COLO668 (cell line): ENCODE data around the gene KPNA1.
"Not testable (repeated sequence)": the region's sequence is repeated elsewhere in the genome, so short reads cannot be mapped to it uniquely, and the experiment has no call there.

Source experiments
- DNase-seq: peaks from one replicate; lab custom pipeline; 2025; ENCODE audit not compliant: unreplicated experiment; lab: John Stamatoyannopoulos, UW

KPNA1 gene

DNA sequence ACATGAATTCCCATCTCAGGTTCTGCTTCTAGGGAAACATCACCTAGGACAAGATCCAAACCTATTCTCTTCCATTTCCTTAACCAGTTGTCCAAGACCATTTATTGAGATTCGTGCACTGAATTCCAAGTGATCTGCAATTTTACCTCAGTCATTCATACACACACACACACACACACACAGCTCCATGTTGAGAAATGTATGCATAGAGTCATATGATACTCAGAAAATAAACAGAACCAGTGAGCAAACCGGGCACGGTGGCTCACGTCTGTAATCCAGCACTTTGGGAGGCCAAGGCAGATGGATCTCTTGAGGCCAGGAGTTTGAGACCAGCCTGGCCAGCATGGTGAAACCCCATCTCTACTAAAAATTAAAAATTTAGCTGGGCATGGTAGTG, 6.1 kb upstream of the KPNA1 start:
- peak; percentile 0 for DNase-seq

DNA sequence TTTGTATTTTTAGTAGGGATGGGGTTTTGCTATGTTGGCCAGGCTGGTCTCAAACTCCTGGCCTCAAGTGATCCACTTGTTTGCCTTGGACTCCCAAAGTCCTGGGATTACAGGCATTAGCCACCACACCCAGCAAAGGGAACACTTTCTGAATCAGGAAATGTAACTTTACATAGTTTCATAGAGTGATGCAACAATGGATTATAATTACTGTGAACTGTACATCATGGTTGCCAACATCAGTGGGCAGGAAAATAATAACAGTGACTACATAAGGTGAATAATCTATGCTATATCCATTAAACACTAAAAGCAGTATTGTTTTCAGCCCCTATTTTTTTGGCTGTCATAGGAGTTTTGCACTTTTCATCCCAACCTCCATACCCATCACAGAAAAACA, 5.0 kb upstream of the KPNA1 start:
- DNase-seq: no peak

- DNase-seq: no peak
Observed at GRCh38 chr3:122516846-122517360, 2.2 kb upstream of the KPNA1 start.

GRCh38 chr3:122515870-122516269, 1.1 kb upstream of the KPNA1 start:
- no peak for DNase-seq

GRCh38 chr3:122515020-122515468, 305 bp upstream of the KPNA1 start:
- DNase-seq: no peak

- no peak for DNase-seq
Observed at GRCh38 chr3:122513386-122514122, 1.2 kb downstream of the KPNA1 start.

GRCh38 chr3:122512284-122512683, 2.5 kb downstream of the KPNA1 start:
- no peak for DNase-seq

DNA sequence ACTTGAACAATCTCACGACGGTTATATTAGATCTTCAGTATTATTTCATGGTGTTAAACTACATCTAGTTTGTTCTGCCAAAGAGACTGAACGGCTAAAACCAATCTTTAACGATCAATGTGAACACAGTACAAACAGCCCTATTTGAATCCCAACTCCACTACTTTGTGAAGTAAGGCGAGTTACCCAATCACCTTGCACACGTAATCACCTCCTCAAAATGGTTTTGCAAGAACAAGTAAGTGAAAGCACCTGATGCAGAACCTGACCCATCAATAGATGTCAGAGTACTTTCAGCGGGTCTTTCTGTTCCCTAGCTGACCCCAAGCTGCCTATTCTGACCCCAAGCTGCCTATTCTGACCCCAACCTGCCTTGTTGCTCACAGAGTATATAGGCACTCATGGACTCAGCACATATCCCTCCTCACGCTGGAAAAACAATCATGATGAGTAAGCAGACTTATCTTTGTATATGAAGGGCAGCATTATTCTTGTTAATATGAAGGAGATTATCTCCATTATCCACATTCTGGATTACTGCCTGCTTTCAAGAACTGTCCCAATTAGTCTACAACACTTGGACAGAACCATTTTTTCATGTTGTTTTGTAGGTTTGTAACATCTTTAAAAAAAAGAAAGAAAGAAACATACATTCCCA, 3.7 kb downstream of the KPNA1 start:
- no peak for DNase-seq

- not testable (repeated sequence) for DNase-seq
Observed at GRCh38 chr3:122508944-122509343, 5.8 kb downstream of the KPNA1 start.

DNA sequence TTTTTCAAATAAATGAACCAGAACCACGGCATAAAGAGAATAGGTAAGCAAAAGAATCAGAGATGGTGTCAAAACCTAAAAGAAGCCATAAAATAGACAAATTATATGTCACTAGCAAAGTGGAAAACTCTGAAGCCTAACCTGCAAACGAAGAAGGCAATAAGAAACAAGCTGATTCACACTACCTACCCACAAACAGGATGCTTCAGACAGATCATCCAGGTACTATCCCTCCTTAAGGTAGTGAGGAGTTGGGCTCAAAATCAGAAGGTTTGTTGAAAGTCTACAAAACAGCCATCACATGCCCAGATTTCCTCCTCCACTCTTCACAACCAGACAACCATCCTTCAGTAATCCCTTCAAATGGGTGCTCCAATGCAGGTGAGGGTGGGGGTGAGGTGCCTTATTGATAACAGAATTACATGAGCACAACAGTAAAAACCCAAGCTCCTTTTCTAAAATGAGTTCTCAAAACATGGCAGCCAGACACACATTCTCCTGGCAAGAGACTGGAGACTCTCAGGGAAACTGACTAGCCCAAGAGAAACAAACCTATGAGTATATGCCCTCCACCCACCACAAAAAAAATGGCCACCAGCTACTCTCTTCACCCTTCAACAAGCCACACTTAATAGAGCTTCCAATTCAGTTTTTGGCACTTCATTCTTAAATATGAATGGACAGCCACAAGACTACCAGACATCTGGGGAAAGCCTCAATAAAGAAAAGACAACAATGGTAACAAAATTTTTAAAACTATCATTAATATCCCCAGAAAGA, 6.4 kb downstream of the KPNA1 start:
- no peak for DNase-seq

- DNase-seq: no peak
Observed at GRCh38 chr3:122506450-122506849, 8.3 kb downstream of the KPNA1 start.

GRCh38 chr3:122505676-122506075, 9.1 kb downstream of the KPNA1 start:
- DNase-seq: no peak

DNA sequence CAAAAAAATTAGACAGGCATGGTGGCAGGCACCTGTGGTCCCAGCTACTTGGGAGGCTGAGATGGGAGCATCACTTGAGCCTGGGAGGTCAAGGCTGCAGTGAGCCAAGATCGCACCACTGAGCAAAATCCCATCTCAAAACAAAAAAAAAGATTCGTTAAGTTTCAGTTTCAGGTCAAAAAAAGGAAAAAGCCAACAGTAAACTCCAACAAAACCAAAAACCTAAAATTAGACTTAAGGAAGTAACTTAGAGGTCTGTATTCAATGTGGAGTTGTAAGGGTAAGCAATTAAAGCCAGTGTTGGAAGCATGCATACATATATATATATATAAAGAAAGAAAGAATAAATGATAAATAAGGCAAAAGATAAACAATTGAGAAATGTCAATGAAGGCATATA, 11.8 kb downstream of the KPNA1 start:
- DNase-seq: no peak

GRCh38 chr3:122502139-122502538, 12.6 kb downstream of the KPNA1 start:
- DNase-seq: no peak

GRCh38 chr3:122500964-122501363, 13.8 kb downstream of the KPNA1 start:
- DNase-seq: not testable (repeated sequence)

GRCh38 chr3:122498152-122498551, 16.6 kb downstream of the KPNA1 start:
- no peak for DNase-seq

GRCh38 chr3:122497425-122497824, 17.3 kb downstream of the KPNA1 start:
- DNase-seq: no peak

- no peak for DNase-seq
Observed at GRCh38 chr3:122496508-122496907, 18.2 kb downstream of the KPNA1 start.

- DNase-seq: no peak
Observed at GRCh38 chr3:122493296-122493695, 21.4 kb downstream of the KPNA1 start.

DNA sequence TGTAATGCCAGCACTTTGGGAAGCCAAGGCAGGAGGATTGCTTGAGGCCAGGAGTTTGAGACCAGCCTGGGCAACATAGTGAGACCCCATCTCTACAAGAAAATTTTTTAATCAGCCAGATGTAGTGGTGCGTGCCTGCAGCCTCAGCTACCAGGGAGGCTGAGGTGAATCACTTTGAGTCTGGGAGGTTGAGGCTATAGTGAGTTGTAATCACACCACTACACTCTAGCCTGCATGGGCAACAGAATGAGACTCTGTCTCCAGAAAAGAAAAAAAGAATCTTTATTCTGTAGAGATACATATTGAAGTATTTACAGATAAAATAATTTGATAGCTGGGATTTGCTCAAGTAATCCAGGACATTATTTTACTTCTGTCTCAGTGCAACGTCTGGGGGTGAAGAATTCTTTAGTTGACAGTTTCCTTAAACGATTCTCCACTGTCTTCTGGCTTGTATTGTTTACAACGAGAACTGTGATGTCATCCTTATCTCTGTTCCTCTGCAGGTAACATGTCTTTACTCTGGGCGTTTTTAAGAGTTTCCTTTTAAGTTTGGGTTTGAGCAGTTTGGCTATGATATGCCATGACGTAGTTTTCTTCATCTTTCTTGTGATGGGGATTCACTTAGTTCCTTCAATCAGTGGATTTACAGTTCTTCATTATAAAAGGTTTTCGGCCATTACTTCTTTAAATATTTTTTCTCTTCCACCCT, 26.3 kb downstream of the KPNA1 start:
- DNase-seq: no peak

DNA sequence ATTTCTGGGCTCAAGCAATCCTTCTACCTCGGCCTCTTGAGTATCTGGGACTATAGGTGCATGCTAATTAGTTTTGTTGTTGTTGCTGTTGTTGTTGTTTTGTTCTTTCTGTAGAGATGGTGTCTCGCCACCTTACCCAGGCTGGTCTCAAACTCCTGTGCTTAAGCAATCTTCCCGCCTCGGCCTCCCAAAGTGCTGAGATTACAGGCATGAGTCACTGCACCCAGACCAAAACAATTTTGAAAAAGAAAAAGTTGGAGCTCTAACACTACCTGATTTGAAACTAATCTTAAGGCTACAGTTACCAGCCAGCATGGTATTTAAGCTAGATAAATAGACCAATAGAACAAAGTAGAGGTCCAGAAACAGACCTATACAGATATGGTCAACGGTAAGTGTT, 29.8 kb downstream of the KPNA1 start:
- DNase-seq: no peak
